Stimulated activated CD4-positive, alpha-beta T cell treated with anti-CD3 and anti-CD28 coated beads, Interleukin-2, amount 100 ng/mL, for 48 hours (primary cell): Measurements from ENCODE around the gene JAM3.
"Not testable (repeated sequence)": the region's sequence is repeated elsewhere in the genome, so short reads cannot be mapped to it uniquely, and the experiment has no call there.

ENCODE experiments used
- DNase-seq, 2 donors: peaks; one replicate each; pipeline ENCODE4 v3.0.0-alpha.2; 2020

Gene JAM3

GRCh38 chr11:134149371-134149770 is 80.5 kb downstream of the JAM3 start:
- DNase-seq = no peak

- no peak for DNase-seq
Measured at GRCh38 chr11:134150195-134150903, 81.5 kb downstream of the JAM3 start.

GRCh38 chr11:134151083-134151747 is 82.3 kb downstream of the JAM3 start:
- no peak for DNase-seq

GRCh38 chr11:134152696-134153095 is 83.8 kb downstream of the JAM3 start:
- no peak for DNase-seq

GRCh38 chr11:134153147-134153905 is 84.5 kb downstream of the JAM3 start:
- DNase-seq = no peak

GRCh38 chr11:134154441-134154840 is 85.6 kb downstream of the JAM3 start:
- DNase-seq = no peak

GRCh38 chr11:134155456-134155855 is 86.6 kb downstream of the JAM3 start:
- DNase-seq = no peak

- no peak for DNase-seq
Measured at GRCh38 chr11:134155946-134156865, 87.3 kb downstream of the JAM3 start.

- DNase-seq = no peak
Measured at GRCh38 chr11:134157451-134157850, 88.6 kb downstream of the JAM3 start.

- no peak for DNase-seq
Measured at GRCh38 chr11:134158023-134158422, 89.2 kb downstream of the JAM3 start.

GRCh38 chr11:134159652-134160051 is 90.8 kb downstream of the JAM3 start:
- DNase-seq = no peak

GRCh38 chr11:134164490-134165370 is 95.9 kb downstream of the JAM3 start:
- no peak for DNase-seq

GRCh38 chr11:134170177-134170918 is 101.5 kb downstream of the JAM3 start:
- DNase-seq = no peak

GRCh38 chr11:134170919-134171281 is 102.0 kb downstream of the JAM3 start:
- DNase-seq = no peak

GRCh38 chr11:134171951-134172350 is 103.1 kb downstream of the JAM3 start:
- DNase-seq = no peak

GRCh38 chr11:134173296-134173695 is 104.4 kb downstream of the JAM3 start:
- no peak for DNase-seq

GRCh38 chr11:134176284-134176683 is 107.4 kb downstream of the JAM3 start:
- no peak for DNase-seq

GRCh38 chr11:134178032-134178674 is 109.3 kb downstream of the JAM3 start:
- DNase-seq = no peak

GRCh38 chr11:134181707-134182106 is 112.8 kb downstream of the JAM3 start:
- no peak for DNase-seq

- DNase-seq = not testable (repeated sequence)
Measured at GRCh38 chr11:134188092-134188491, 119.2 kb downstream of the JAM3 start.

- DNase-seq = no peak
Measured at GRCh38 chr11:134196756-134197155, 127.9 kb downstream of the JAM3 start.
